NCI-H1930 (cell line): ENCODE measurements around the gene MAP3K13.
"Not testable (repeated sequence)": the region's sequence is repeated elsewhere in the genome, so short reads cannot be mapped to it uniquely, and the experiment has no call there.

Source experiments
- DNase-seq, 2 experiments: peaks; one replicate each; lab custom pipeline; 2025; lab: John Stamatoyannopoulos, UW

MAP3K13 gene

GRCh38 chr3:185341616-185342458 lies 21.1 kb upstream of the MAP3K13 start:
- DNase-seq, result no peak

- DNase-seq, result no peak
These were observed 20.3 kb upstream of the MAP3K13 start for GRCh38 chr3:185342459-185343174.

GRCh38 chr3:185347399-185347798 lies 15.5 kb upstream of the MAP3K13 start:
- no peak for DNase-seq

GRCh38 chr3:185350841-185351240 lies 12.1 kb upstream of the MAP3K13 start:
- no peak for DNase-seq

GRCh38 chr3:185351396-185351795 lies 11.5 kb upstream of the MAP3K13 start:
- no peak for DNase-seq

GRCh38 chr3:185353225-185353624 lies 9.7 kb upstream of the MAP3K13 start:
- DNase-seq, result no peak

GRCh38 chr3:185353823-185354614 lies 8.9 kb upstream of the MAP3K13 start:
- DNase-seq, result peak; percentile 69 to 72

- no peak for DNase-seq
These were observed 6.4 kb upstream of the MAP3K13 start for GRCh38 chr3:185356499-185356898.

- no peak for DNase-seq
These were observed 1.0 kb upstream of the MAP3K13 start for GRCh38 chr3:185361920-185362319.

- DNase-seq, result no peak
These were observed 797 bp downstream of the MAP3K13 start for GRCh38 chr3:185363662-185364203.

- DNase-seq, result no peak
These were observed 2.5 kb downstream of the MAP3K13 start for GRCh38 chr3:185365291-185366073.

- no peak for DNase-seq
These were observed 3.1 kb downstream of the MAP3K13 start for GRCh38 chr3:185366074-185366335.

- no peak for DNase-seq
These were observed 4.0 kb downstream of the MAP3K13 start for GRCh38 chr3:185366913-185367312.

GRCh38 chr3:185370349-185370748 lies 7.4 kb downstream of the MAP3K13 start:
- DNase-seq, result not testable (repeated sequence)

- no peak for DNase-seq
These were observed 8.6 kb downstream of the MAP3K13 start for GRCh38 chr3:185371306-185372074.

GRCh38 chr3:185381320-185382058 lies 18.6 kb downstream of the MAP3K13 start:
- no peak for DNase-seq

GRCh38 chr3:185382154-185382553 lies 19.2 kb downstream of the MAP3K13 start:
- DNase-seq, result no peak

GRCh38 chr3:185386515-185386914 lies 23.6 kb downstream of the MAP3K13 start:
- DNase-seq, result not testable (repeated sequence)

- no peak for DNase-seq
These were observed 24.7 kb downstream of the MAP3K13 start for GRCh38 chr3:185387646-185388045.

GRCh38 chr3:185393055-185393454 lies 30.1 kb downstream of the MAP3K13 start:
- DNase-seq, result no peak
